ENCODE results near the gene GLA.

The GLA gene

GRCh38 chrX:101398694-101399093, 9.0 kb downstream of the GLA start:
- DNase-seq (ENCODE audit: extremely low read depth in 1 of 2, low read depth in 1 of 2), result no peak

DNA sequence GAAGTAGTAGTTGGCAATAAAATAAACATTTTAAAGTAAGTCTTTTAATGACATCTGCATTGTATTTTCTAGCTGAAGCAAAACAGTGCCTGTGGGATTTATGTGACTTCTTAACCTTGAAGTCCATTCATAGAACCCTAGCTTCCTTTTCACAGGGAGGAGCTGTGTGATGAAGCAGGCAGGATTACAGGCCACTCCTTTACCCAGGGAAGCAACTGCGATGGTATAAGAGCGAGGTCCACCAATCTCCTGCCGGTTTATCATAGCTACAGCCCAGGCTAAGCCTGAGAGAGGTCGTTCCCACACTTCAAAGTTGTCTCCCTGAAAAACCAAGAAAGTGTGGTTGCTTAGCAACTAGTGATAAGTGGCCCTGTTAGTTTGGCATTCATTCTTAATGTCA, 9.9 kb downstream of the GLA start:
- DNase-seq (ENCODE audit: extremely low read depth in 1 of 2, low read depth in 1 of 2), result no peak

DNA sequence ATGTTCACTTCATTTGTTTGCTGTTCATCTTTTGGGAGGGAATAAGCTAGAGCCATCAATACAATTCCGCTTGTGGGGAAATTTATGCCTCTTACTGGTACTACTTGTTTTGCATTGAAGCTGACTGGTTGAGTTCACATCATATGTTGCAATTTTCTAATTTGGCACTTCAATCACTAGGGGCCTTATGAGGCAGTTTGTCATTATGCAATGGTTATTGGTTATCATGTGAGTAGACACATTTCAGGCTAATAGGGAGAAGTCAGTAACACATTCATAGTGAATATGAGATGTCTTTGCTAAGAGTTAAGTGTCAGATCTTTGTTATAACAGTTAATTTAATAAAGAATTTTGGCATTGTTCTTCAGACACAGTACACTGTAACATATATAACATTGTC, 11.9 kb downstream of the GLA start:
- DNase-seq (ENCODE audit: extremely low read depth in 1 of 2, low read depth in 1 of 2), result no peak

DNA sequence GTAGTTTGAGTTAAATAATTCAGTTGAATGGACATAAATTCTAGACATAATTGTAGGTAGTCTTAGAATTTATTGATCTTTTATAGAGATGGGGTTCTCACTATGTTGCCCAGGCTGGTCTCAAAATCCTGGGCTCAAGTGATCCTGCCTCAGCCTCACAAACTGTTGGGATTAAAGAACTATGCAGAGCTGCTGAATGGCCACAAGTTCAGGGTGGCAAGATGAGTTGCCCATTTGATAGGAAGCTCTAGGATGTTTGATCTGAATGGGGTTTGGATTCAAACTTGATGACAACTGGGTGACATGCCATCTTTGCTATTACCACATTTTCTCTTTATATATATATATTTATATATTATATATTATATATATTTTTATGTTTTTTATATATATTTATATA, 13.4 kb downstream of the GLA start:
- no peak for DNase-seq (ENCODE audit: extremely low read depth in 1 of 2, low read depth in 1 of 2)

DNA sequence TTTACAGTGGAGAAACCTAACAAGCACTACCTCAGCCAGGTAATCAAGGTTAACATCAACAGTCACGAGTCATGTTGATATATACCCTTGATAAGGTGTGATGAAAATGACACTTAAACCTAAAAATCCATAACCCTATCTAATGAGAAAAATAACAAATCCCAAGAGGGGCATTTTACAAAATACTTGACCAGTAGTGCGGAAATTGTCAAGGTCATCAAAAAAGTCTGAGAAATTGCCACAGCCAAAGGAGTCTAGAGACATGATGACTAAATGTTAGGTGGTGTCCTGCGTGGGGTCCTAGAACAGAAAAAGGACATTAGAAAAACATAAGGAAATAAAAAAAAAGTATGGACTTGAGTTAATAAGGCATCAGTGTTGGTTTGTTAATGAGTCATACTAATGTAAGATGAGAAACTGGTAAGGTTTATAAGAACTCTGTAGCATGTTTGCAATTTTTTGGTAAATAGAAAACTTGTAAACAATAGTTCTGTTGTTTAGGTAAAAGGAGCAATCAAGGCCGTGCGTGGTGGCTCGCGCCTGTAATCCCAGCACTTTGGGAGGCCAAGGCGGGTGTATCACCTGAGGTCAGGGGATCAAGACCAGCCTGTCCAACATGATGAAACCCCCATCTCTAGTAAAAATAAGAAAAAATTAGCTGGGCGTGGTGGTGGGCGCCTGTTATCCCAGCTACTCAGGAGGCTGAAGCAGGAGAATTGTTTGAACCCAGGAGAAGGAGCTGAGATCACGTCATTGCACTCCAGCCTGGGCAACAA, 14.0 kb downstream of the GLA start:
- DNase-seq (ENCODE audit: extremely low read depth in 1 of 2, low read depth in 1 of 2), result no peak

GRCh38 chrX:101391831-101392230, 15.9 kb downstream of the GLA start:
- no peak for DNase-seq (ENCODE audit: extremely low read depth in 1 of 2, low read depth in 1 of 2)

- DNase-seq (ENCODE audit: extremely low read depth in 1 of 2, low read depth in 1 of 2), result peak; percentile 63 to 66
Measured at GRCh38 chrX:101390664-101391525, 16.8 kb downstream of the GLA start, which contains the start of gene RPL36A. RPL36A (plus strand) TSS chrX:101391011; CDS start chrX:101391044, 33 bp downstream.

GRCh38 chrX:101388604-101389003, 19.1 kb downstream of the GLA start:
- no peak for DNase-seq (ENCODE audit: extremely low read depth in 1 of 2, low read depth in 1 of 2)

DNA sequence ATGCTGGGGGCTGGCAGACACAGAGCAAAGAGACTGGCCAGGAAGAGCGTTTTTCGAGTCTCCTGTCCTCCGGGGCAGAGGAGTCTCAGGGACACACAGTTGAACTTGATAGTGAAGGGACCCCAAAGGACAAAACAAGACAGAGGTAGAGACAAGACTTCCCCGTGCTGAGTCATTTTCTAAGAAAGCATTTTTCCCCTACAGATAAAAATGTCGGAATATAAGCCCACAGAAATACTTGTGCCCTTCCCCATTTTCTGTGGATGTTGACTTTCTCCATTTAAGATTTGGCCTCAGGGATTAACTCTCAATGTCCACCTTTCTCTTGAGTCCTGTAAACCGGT, 21.2 kb downstream of the GLA start:
- no peak for DNase-seq (ENCODE audit: extremely low read depth in 1 of 2, low read depth in 1 of 2)

- no peak for DNase-seq (ENCODE audit: extremely low read depth in 1 of 2, low read depth in 1 of 2)
Measured at GRCh38 chrX:101385795-101386541, 21.8 kb downstream of the GLA start, which contains the start of gene BTK. BTK (minus strand) TSS chrX:101386191; CDS start chrX:101375284, 10,907 bp downstream.

GRCh38 chrX:101385026-101385684, 22.6 kb downstream of the GLA start:
- no peak for DNase-seq (ENCODE audit: extremely low read depth in 1 of 2, low read depth in 1 of 2)

DNA sequence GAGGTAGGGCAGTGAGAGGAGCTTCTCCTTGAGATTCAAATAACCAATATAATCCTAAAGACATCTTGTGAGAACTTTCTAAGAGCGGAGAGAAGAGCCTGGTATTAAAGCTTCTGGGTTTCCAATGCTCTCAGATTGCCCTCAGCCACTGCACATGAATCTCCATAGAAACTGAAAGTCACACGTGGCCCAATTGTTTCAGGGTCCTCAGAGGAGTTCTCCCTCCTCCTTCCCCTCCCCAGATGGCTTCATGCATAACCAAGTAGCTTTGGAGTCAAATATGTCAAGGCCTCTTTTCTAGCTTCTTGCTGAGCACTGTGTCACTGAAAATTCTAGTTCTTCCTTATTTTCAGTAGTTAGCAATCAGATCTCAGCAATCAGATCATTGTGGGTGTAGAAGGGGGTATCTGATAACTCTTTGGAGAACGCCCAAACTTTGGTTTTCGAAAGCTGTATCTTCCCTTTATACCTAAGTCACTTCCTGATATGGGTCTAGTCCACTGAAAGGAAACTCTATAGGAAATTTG, 24.0 kb downstream of the GLA start:
- no peak for DNase-seq (ENCODE audit: extremely low read depth in 1 of 2, low read depth in 1 of 2)

GRCh38 chrX:101377547-101377946, 30.2 kb downstream of the GLA start:
- no peak for DNase-seq (ENCODE audit: extremely low read depth in 1 of 2, low read depth in 1 of 2)

DNA sequence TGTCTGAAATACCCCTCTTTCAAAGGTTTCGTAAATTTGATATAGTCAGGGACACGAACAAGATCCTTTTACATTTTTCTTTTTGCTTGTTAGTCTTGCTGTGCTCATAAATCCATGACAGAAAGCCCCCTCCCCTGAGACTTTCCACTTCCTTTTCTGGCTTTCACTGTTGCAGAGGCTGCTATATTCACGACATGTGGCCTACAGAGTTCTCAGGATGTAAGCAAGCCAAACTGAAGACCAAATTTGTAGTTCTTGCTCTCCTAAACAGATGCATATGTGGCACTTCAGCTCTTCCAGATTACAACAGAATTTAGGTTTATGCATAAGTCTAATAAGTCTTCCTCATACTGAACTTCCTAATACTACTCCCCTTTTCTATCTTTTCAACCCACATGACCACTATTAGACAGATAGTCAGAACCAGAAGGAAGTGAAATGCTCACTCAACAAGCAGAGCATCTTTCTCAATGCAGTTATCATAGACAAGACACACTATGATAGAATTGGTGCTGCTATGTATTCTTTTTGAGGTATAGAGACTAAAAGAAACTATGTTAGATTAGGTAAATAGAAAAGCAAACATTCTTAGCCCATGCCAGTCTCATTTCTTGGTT, 36.7 kb downstream of the GLA start:
- DNase-seq (ENCODE audit: extremely low read depth in 1 of 2, low read depth in 1 of 2), result no peak

GRCh38 chrX:101369687-101370086, 38.0 kb downstream of the GLA start:
- DNase-seq (ENCODE audit: extremely low read depth in 1 of 2, low read depth in 1 of 2), result no peak

GRCh38 chrX:101368800-101369199, 38.9 kb downstream of the GLA start:
- DNase-seq (ENCODE audit: extremely low read depth in 1 of 2, low read depth in 1 of 2), result no peak

DNA sequence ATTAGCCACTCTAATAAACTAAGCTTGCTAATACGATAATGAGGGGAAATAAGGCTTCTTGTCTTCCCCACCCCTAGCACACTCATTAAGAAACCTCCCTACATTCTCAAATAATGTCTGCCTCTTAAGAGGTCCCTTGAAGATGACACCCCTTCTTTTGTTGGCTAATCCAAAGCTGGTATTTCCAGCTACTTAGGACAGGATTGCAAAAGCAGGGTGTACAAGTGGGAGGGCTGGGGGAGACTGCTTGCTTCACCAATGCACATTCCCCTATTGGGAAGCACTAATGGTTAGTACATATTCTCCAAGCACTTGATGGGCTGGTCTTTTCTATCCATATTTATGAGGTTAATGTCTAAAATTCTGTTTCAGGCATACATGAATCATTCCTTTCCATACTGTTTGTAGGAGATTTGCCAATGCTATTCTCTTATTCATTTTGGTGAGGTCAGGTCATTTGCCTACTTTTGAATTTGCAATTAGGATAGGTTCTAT, 42.4 kb downstream of the GLA start:
- no peak for DNase-seq (ENCODE audit: extremely low read depth in 1 of 2, low read depth in 1 of 2)

GRCh38 chrX:101362757-101363156, 45.0 kb downstream of the GLA start:
- DNase-seq (ENCODE audit: extremely low read depth in 1 of 2, low read depth in 1 of 2), result no peak

DNA sequence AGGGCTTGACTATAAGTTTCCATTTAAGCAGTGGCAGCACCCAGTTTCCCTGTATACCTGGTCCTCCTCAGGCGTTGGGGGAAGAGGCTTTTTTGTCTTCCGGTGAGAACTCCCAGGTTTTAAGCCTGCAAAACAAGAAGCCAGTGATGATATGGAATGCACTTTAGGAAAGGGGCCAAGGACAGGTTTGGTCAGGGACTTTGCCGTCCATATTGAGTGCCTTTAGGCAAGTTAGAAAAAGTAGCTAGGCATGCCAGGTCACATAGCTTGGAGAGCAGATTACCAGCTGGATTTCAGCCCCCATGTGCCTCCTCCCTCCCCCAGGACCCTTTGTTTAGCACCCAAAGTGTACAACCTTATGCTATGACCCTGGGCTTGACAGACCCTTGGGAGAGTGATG, 45.6 kb downstream of the GLA start:
- no peak for DNase-seq (ENCODE audit: extremely low read depth in 1 of 2, low read depth in 1 of 2)

DNA sequence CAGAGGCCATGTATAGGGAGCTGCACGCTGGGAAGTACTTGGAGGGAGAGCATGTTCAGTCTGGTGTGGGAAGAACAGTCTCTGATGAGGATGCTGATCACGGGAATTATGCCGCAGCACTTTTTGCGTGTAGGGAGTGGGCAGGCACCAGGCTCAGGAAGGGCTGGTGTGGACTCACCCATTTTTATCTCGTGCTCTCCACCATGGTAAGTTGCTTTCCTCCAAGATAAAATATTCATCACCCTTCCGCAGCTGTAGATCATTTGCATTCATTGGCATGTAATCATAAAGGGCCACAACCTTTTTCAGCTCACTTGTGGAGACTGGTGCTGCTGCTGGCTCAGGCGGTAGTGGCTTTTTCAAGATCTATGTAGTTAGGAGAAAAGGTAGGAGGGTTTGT, 47.3 kb downstream of the GLA start:
- no peak for DNase-seq (ENCODE audit: extremely low read depth in 1 of 2, low read depth in 1 of 2)
